GM12801 (cell line): ENCODE data around the gene HOXB13.

Source experiments
- TF ChIP-seq, protein P1 (sequence below): IDR thresholded peaks from one replicate; pipeline ENCODE4 v1.5.1; 2011; ENCODE audit warnings: control low read depth; ENCODE audit not compliant: insufficient read length; ENCODE audit errors: extremely low read depth

HOXB13 gene

DNA sequence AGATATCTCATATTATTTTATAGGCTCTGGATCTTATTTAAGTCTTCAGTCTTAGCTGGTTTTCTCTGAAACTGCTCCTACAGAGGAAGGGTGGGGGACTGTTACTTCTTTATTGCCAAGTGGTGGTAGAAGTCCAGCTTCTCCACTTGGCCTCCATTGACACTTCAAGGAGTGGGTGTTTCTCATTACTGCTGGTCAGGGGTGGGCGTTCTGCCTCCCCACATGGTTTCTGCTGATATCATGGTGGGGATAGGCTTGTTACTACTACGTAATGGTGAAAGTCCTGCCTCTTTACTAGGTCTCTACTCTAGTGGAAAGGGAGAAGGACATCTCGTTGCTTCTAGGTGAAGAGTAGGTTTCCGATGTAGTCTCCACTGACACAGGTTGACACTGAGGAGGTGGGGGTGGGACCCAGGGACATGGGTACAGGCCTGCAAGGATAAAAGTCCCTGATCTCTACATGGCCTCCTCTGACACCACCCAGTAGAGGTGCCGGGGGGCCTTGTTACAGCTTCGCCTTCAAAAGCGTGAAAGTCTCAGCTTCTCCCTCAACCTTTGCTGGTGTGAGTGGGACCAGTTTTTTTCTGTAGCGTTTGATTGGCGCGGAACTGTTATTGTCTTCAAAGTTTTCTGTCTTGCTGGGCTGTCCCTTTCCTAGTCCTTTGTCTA is 26.6 kb downstream of the HOXB13 start:
- TF ChIP-seq, protein P1, sequence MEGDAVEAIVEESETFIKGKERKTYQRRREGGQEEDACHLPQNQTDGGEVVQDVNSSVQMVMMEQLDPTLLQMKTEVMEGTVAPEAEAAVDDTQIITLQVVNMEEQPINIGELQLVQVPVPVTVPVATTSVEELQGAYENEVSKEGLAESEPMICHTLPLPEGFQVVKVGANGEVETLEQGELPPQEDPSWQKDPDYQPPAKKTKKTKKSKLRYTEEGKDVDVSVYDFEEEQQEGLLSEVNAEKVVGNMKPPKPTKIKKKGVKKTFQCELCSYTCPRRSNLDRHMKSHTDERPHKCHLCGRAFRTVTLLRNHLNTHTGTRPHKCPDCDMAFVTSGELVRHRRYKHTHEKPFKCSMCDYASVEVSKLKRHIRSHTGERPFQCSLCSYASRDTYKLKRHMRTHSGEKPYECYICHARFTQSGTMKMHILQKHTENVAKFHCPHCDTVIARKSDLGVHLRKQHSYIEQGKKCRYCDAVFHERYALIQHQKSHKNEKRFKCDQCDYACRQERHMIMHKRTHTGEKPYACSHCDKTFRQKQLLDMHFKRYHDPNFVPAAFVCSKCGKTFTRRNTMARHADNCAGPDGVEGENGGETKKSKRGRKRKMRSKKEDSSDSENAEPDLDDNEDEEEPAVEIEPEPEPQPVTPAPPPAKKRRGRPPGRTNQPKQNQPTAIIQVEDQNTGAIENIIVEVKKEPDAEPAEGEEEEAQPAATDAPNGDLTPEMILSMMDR: no peak

DNA sequence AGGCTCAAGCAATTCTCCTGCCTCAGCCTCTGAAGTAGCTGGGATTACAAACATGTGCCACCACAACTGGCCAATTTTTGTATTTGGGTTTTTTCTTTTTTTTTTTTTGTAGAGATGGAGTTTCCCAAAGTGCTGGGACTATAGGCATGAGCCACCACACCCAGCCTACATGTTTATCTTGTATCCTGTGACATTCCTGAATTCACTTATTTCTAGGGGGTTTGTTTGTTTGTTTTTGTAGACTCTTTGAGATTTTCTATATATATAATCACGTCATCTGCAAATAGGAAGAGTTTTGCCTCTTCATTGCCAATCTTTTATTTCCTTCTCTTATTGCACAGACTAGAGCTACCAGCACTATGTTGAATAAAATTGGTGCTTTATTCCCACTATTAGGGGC is 35.4 kb downstream of the HOXB13 start:
- TF ChIP-seq, protein P1: no peak

DNA sequence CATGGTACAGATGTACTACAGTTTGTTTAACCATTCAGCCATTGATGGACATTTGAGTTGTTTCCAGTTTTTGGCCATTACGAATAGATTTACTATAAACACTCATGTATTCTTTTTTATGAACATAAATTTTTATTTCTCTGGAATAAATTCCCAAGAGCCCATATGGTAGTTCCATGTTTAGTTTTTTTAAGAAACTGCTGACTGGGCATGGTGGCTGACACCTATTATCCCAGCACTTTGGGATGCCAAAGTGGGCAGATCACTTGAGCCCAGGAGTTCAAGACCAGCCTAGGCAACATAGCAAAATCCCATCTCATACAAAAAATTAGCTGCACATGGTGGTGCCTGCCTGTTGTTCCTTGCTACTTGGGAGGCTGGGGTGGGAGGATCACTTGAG is 36.5 kb downstream of the HOXB13 start:
- TF ChIP-seq, protein P1: no peak

DNA sequence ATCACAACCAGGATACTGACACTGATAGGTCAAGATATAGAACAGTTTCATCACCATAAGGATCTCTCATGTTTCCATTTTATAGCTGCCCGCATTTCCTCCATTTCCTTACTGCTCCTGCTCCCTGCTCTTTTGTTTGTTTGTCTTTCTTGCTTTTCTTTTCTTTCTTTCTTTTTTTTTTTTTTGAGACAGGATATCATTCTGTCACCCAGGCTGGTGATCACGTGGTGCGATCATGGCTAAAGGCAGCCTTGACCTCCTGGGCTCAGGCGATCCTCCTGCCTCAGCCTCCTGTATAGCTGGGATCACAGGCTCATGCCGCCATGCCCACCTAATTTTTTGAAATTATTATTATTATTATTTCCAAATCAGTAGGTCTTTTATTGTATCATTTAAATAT is 37.9 kb downstream of the HOXB13 start:
- TF ChIP-seq, protein P1: no peak

DNA sequence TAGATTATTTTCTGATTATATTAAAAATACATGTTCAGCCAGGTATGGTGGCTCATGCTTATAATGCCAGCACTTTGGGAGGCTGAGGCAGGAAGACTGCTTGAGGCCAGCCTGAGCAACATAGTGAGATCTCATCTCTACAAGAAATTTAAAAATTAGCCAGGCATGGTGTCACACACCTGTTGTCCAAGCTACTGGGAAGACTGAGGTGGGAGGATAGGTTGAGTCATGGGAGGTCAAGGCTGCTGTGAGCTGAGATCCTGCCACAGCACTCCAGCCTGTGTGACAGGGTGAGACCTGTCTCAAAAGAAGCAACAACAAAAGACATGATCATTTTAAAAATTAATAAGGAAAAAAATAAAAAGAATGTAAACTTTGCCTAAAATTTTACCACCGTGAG is 46.9 kb downstream of the HOXB13 start:
- TF ChIP-seq, protein P1: no peak

DNA sequence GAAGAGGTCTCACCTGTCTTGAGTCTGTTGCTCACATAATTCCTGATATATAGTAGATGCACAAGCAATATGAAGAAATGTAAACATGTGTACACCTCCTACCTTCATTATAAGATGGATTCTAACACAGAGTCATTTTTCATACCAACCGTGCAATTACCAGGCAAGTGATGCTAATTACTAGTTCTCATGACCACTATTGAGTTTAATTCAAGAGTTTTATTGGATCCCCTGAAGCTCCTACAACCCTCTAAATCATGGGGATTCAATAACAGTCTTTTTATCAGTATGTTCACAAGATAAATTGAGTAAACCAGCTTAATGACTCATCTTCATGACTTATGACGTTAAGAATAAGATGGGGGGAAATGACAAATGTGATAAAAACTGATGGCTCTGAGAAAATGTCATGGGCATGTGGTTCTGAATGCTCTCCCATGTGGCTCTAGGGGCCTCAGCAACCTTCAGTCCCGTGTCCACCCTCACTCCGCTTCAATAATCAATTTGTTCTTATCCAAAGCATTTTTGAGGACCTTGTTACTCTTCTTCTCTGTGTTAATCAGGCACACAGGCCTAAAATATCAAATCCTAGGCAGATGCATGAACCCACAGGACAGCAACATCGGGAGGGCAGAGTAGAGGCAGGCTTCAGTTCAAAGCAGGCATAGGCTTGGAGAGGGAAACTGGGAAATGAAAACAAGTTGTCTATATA is 49.0 kb downstream of the HOXB13 start:
- TF ChIP-seq, protein P1: no peak

DNA sequence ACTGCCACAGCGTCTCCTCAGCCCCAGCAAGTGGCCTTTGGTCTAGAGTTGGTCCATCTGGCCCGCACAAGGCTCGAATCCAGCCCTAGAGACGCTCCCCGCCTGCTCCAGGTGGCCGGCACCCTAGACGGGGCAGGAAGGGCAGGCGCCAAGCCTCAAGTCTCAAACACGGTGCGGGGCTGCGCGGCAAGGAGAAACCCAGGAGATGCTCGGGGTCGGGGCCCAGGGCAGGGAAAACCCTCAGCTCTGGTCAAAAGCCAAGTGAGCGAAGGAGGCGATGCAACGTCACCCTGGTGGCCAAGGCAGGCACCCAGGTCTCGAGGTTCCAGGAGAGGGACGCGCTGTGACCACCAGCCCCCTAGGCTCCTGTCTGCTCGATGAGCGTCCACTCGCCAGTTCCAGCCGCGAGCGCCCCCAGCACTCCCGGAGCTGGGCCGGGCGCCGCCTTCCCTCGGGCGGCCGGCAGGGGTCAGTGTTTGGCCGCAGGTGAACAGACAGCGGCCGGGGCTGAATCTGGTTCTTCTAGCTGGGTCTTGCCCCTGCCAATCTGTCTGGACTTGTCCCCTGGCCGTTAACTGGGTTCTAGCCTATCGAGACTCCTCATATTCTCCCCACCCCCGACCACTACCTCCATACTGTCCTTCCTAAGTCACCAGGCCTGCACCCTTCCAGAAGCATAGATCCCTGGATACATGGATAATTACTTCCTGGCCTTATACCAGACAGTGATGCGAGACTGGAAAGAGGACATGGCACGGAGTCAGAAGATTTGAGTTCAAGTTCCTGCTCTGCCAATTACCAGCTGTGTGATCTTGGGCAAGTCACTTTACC is 50.2 kb downstream of the HOXB13 start:
- TF ChIP-seq, protein P1: no peak
